ENCODE data around the gene BTG3.

Gene BTG3

DNA sequence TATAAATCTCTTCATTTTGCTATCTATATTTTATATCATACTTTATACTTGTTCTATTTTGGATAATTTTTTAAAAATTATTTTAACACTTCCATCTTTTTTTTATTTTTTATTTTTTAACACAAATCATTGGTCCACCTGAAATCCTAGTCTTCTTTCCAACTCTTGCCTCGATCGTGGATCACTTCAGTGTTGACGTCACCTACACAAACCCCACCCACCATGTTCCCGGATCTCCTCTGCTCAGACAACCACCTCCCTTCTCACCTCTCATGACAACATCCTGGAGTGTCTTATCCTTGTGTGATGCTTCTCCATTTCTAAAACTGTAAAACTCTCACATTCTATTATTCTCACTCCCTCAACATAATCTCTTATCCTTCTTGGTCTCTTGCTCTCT, 34.1 kb upstream of the BTG3 start:
- no peak overlapping the region for H3K4me3 ChIP-seq (ENCODE audit: low read depth, low read length)
- no peak for DNase-seq (ENCODE audit: low read depth, low spot score)
- in situ Hi-C loops (cut with HindIII; ENCODE audit: low sequenced_read_pairs), result no loop called here
- TF ChIP-seq, protein P1, sequence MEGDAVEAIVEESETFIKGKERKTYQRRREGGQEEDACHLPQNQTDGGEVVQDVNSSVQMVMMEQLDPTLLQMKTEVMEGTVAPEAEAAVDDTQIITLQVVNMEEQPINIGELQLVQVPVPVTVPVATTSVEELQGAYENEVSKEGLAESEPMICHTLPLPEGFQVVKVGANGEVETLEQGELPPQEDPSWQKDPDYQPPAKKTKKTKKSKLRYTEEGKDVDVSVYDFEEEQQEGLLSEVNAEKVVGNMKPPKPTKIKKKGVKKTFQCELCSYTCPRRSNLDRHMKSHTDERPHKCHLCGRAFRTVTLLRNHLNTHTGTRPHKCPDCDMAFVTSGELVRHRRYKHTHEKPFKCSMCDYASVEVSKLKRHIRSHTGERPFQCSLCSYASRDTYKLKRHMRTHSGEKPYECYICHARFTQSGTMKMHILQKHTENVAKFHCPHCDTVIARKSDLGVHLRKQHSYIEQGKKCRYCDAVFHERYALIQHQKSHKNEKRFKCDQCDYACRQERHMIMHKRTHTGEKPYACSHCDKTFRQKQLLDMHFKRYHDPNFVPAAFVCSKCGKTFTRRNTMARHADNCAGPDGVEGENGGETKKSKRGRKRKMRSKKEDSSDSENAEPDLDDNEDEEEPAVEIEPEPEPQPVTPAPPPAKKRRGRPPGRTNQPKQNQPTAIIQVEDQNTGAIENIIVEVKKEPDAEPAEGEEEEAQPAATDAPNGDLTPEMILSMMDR (IDR thresholded peaks at IDR 0.05; ENCODE audit: low read depth, low read length), result no peak

DNA sequence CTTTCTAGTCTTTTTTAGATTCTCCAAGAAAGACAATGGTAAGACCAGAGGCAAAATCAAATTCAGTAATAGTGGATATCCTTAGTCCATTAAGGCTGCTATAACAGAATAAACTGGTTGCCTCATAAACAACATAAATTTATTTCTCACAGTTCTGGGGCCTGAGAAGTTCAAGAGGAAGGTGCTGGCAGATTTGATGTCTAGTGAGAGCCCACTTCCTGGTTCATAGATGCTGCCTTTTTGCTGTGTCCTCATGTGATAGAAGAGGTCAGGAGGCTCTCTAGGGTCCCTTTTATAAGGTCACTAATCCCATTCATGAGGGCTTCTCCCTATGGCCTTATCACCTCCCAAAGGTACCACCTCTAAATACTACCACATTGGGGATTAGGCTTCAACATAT, 31.5 kb upstream of the BTG3 start:
- no peak for DNase-seq (ENCODE audit: low read depth, low spot score)
- H3K4me3 ChIP-seq (ENCODE audit: low read depth, low read length), result no peak overlapping the region
- in situ Hi-C loops (cut with HindIII; ENCODE audit: low sequenced_read_pairs), result no loop called here
- TF ChIP-seq, protein P1 (IDR thresholded peaks at IDR 0.05; ENCODE audit: low read depth, low read length), result no peak

DNA sequence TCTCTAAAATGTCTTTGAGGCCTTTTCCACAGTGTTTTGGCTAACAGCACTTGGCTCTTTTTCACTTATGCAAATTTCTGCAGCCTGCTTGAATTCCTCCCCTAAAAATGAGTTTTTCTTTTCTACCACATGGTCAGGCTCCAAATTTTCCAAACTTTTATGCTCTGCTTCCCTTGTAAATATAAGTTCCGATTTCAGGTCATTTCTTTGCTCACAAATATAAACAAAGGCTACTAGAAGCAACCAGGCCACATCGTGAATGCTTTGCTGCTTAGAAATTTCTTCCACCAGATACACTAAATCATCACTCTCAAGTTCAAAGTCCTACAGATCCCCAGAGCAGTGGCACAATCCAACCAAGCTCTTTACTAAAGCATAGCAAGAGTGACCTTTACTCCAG, 28.1 kb upstream of the BTG3 start:
- no peak for DNase-seq (ENCODE audit: low read depth, low spot score)
- TF ChIP-seq, protein P1 (IDR thresholded peaks at IDR 0.05; ENCODE audit: low read depth, low read length), result no peak
- no peak overlapping the region for H3K4me3 ChIP-seq (ENCODE audit: low read depth, low read length)
- in situ Hi-C loops (cut with HindIII; ENCODE audit: low sequenced_read_pairs), result no loop called here

DNA sequence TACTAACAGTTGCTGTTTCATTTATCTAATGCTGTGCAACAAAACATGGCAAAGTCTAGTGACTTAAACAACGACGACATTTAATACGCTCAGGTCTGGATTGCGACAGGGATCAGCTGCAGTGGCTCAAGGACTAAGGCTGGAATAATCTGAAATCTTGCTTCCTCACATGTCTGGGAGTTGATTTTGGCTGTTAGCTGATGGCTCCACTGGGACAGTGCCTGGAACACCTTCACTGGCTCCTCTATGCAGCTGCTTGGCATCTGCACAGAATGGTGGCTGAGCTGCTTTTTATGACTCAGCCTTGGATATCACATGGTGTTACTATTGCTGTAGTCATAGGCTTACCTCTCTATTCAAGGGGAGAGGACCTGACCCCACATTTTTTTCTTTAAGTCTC, 24.0 kb upstream of the BTG3 start:
- DNase-seq (ENCODE audit: low read depth, low spot score), result no peak
- in situ Hi-C loops (cut with HindIII; ENCODE audit: low sequenced_read_pairs), result no loop called here
- TF ChIP-seq, protein P1 (IDR thresholded peaks at IDR 0.05; ENCODE audit: low read depth, low read length), result no peak
- H3K4me3 ChIP-seq (ENCODE audit: low read depth, low read length), result no peak overlapping the region

DNA sequence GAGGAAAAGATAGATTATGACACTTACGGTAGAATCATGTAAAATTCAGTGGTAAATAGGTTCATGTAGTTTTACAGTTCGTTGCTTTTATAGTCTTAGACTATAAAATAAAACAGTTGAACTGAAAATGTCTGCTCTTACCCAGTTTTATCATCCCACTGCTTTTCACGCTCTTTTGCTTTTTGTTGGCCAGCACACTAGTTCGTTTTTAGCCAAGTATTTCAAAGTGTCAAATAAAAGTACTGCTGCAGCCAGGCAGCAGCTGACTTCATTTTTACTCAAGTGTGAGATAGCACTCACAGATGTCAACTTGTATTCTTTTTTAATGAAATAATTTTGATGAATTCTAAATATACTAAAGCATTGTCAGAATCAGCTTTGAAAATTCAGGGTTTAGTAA, 18.5 kb upstream of the BTG3 start:
- in situ Hi-C loops (cut with HindIII; ENCODE audit: low sequenced_read_pairs), result no loop called here
- TF ChIP-seq, protein P1 (IDR thresholded peaks at IDR 0.05; ENCODE audit: low read depth, low read length), result no peak
- no peak for DNase-seq (ENCODE audit: low read depth, low spot score)
- no peak overlapping the region for H3K4me3 ChIP-seq (ENCODE audit: low read depth, low read length)

DNA sequence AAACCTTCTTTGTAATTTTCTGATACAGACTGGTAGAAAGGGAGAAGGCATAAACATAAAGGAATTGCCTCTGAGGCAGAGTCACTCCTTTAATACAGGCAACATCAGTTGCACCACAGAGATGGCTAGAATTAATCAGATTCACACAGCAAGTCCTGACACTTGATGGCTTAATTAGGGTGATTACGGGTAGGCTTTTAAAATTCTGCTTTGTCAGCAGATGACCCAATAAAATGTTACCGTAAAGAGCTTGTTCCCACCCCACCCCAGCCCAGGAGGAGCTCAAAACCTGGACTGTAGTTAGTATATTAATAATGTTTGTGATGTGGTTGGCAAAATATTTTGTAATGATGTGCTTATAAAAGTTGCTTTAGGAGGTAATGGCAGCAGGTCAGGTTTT, 9.3 kb upstream of the BTG3 start:
- TF ChIP-seq, protein P1 (IDR thresholded peaks at IDR 0.05; ENCODE audit: low read depth, low read length), result no peak
- DNase-seq (ENCODE audit: low read depth, low spot score), result no peak
- no peak overlapping the region for H3K4me3 ChIP-seq (ENCODE audit: low read depth, low read length)
- in situ Hi-C loops (cut with HindIII; ENCODE audit: low sequenced_read_pairs), result no loop called here

DNA sequence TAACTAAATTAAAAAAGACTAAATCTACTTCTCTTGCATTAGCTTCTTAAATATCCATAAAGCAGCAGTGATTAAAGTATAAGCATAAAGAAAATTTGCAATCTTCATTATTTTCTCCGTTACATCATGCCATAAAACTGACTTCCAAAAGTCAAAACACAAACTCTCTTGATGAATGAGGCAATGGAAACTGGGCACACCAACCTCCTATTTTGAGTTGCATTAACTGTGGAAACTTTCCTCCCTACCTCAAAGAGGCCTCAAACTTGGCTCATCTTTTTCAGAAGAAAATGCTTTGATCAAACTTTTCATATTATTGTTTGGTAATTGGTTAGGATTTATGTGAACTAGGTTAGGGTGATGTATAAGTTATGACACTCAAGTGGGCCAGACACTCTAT, 4.1 kb upstream of the BTG3 start:
- in situ Hi-C loops (cut with HindIII; ENCODE audit: low sequenced_read_pairs), result no loop called here
- DNase-seq (ENCODE audit: low read depth, low spot score), result no peak
- no peak overlapping the region for H3K4me3 ChIP-seq (ENCODE audit: low read depth, low read length)
- TF ChIP-seq, protein P1 (IDR thresholded peaks at IDR 0.05; ENCODE audit: low read depth, low read length), result no peak
